Mesendoderm (in vitro differentiated cells): Measurements from ENCODE around the gene NFIA.

Experiments
- DNase-seq: peaks from one replicate; pipeline ENCODE4 v3.0.0; 2013
- H2AK5ac ChIP-seq: 2 replicates; pipeline ENCODE4 v1.6.1; 2013; ENCODE audit warnings: low read length, inconsistent platforms
- H2BK120ac ChIP-seq: 2 replicates; pipeline ENCODE4 v1.6.1; 2013; ENCODE audit warnings: low read depth, mild to moderate bottlenecking, low read length, moderate library complexity, mixed read lengths
- H2BK15ac ChIP-seq: replicated peaks from 2 replicates; pipeline ENCODE4 v1.6.1; 2013; ENCODE audit warnings: low read depth, mild to moderate bottlenecking, moderate library complexity
- H2BK5ac ChIP-seq: 2 replicates; pipeline ENCODE4 v1.6.1; 2013; ENCODE audit warnings: low read length, inconsistent platforms
- H3K18ac ChIP-seq: 2 replicates; pipeline ENCODE4 v1.6.1; 2013; ENCODE audit warnings: mild to moderate bottlenecking, low read length, mixed read lengths
- H3K23ac ChIP-seq: one replicate; pipeline ENCODE4 v1.6.1; 2013; ENCODE audit warnings: low read length
- H3K27ac ChIP-seq: 2 replicates; pipeline ENCODE4 v1.5.1; 2013; ENCODE audit warnings: low read depth, mild to moderate bottlenecking, inconsistent platforms, low read length, moderate library complexity
- H3K27me3 ChIP-seq: 2 replicates; pipeline ENCODE4 v1.6.1; 2013; ENCODE audit warnings: low read length, control low read depth, mild to moderate bottlenecking, inconsistent platforms; ENCODE audit not compliant: insufficient read depth, poor library complexity
- H3K36me3 ChIP-seq: 2 replicates; pipeline ENCODE4 v1.6.1; 2013; ENCODE audit warnings: low read length, inconsistent platforms; ENCODE audit not compliant: control insufficient read depth, insufficient read depth
- H3K4ac ChIP-seq: one replicate; pipeline ENCODE4 v1.6.1; 2013; ENCODE audit warnings: low read depth, mild to moderate bottlenecking, low read length, moderate library complexity
- H3K4me1 ChIP-seq: 2 replicates; pipeline ENCODE4 v1.6.1; 2013; ENCODE audit warnings: low read depth, low read length, inconsistent platforms; ENCODE audit not compliant: control insufficient read depth
- H3K4me2 ChIP-seq: 2 replicates; pipeline ENCODE4 v1.6.1; 2013; ENCODE audit warnings: low read length
- H3K4me3 ChIP-seq: 2 replicates; pipeline ENCODE4 v1.5.1; 2013; ENCODE audit warnings: mild to moderate bottlenecking, low read length
- H3K56ac ChIP-seq: one replicate; pipeline ENCODE4 v1.6.1; 2013; ENCODE audit warnings: low read length
- H3K79me1 ChIP-seq: 2 replicates; pipeline ENCODE4 v1.6.1; 2013; ENCODE audit warnings: low read length, inconsistent platforms
- H3K79me2 ChIP-seq: 2 replicates; pipeline ENCODE4 v1.6.1; 2013; ENCODE audit warnings: mild to moderate bottlenecking, low read length; ENCODE audit not compliant: control insufficient read depth, insufficient read depth
- H3K9ac ChIP-seq: 2 replicates; pipeline ENCODE4 v1.6.1; 2013; ENCODE audit warnings: low read length, inconsistent platforms
- H4K5ac ChIP-seq: one replicate; pipeline ENCODE4 v1.6.1; 2013; ENCODE audit warnings: low read length
- H4K8ac ChIP-seq: one replicate; pipeline ENCODE4 v1.6.1; 2013; ENCODE audit warnings: low read depth, mild to moderate bottlenecking, control low read depth, low read length, moderate library complexity
- WGBS: extraction: QIAGEN DNeasy Blood & Tissue Kit; methylation state at CpG from one replicate; pipeline ENCODE4 v1.1.7; 2013; ENCODE audit warnings: low lambda C conversion rate, missing lambda C conversion rate; ENCODE audit not compliant: insufficient coverage; ENCODE audit errors: extremely low coverage; 5-methylcytosine and 5-hydroxymethylcytosine counted together

Gene NFIA

GRCh38 chr1:61132645-61133334 is 50.4 kb downstream of the NFIA start:
- no peak overlapping the region for H4K5ac ChIP-seq
- no peak overlapping the region for H3K18ac ChIP-seq
- WGBS = no CpG with 5 or more reads among the region's 6 CpGs
- no peak overlapping the region for H4K8ac ChIP-seq
- H3K4me2 ChIP-seq = no peak overlapping the region
- H3K23ac ChIP-seq = no peak overlapping the region
- H2BK15ac ChIP-seq = no peak overlapping the region
- H3K27me3 ChIP-seq = peaks cover 2% of the 10 kb centered on the region
- DNase-seq = no peak
- no peak overlapping the region for H3K4me3 ChIP-seq
- no peak overlapping the region for H3K27ac ChIP-seq
- H2BK120ac ChIP-seq = no peak overlapping the region
- H2BK5ac ChIP-seq = no peak overlapping the region
- H3K36me3 ChIP-seq = no peaks in the 10 kb centered on the region
- H3K79me1 ChIP-seq = no peaks in the 10 kb centered on the region
- no peaks in the 10 kb centered on the region for H3K79me2 ChIP-seq
- H3K9ac ChIP-seq = no peak overlapping the region
- no peaks in the 10 kb centered on the region for H3K4me1 ChIP-seq
- H3K56ac ChIP-seq = no peak overlapping the region
- H2AK5ac ChIP-seq = no peak overlapping the region
- no peak overlapping the region for H3K4ac ChIP-seq

GRCh38 chr1:61133335-61134019 is 51.1 kb downstream of the NFIA start:
- peaks cover 2% of the 10 kb centered on the region for H3K27me3 ChIP-seq
- DNase-seq = no peak
- no peaks in the 10 kb centered on the region for H3K4me1 ChIP-seq
- WGBS = no CpG with 5 or more reads among the region's 4 CpGs
- no peak overlapping the region for H2BK5ac ChIP-seq
- H4K5ac ChIP-seq = no peak overlapping the region
- H3K79me2 ChIP-seq = no peaks in the 10 kb centered on the region
- H2AK5ac ChIP-seq = no peak overlapping the region
- no peak overlapping the region for H2BK15ac ChIP-seq
- H3K4me3 ChIP-seq = no peak overlapping the region
- no peak overlapping the region for H3K56ac ChIP-seq
- no peak overlapping the region for H3K27ac ChIP-seq
- no peak overlapping the region for H3K23ac ChIP-seq
- no peak overlapping the region for H3K18ac ChIP-seq
- H3K4me2 ChIP-seq = no peak overlapping the region
- H4K8ac ChIP-seq = no peak overlapping the region
- H3K79me1 ChIP-seq = no peaks in the 10 kb centered on the region
- H3K36me3 ChIP-seq = no peaks in the 10 kb centered on the region
- H2BK120ac ChIP-seq = no peak overlapping the region
- no peak overlapping the region for H3K9ac ChIP-seq
- no peak overlapping the region for H3K4ac ChIP-seq

- Histone ChIP-seq H3K4ac (peak overlapping the region; percentile 31), H2BK120ac (no peak overlapping the region), H3K79me2 (no peaks in the 10 kb centered on the region), H3K23ac (no peak overlapping the region), H2AK5ac (no peak overlapping the region), H2BK15ac (peak overlapping the region; percentile 19), H3K4me2 (no peak overlapping the region), H3K9ac (no peak overlapping the region), H4K5ac (no peak overlapping the region), H3K27me3 (peaks cover 2% of the 10 kb centered on the region), H3K4me3 (no peak overlapping the region), H2BK5ac (no peak overlapping the region), H3K18ac (no peak overlapping the region), H3K4me1 (peaks cover 2% of the 10 kb centered on the region), H4K8ac (no peak overlapping the region), H3K36me3 (no peaks in the 10 kb centered on the region), H3K27ac (no peak overlapping the region), H3K79me1 (no peaks in the 10 kb centered on the region), H3K56ac (no peak overlapping the region)
- no peak for DNase-seq
- WGBS = no CpG with 5 or more reads among the region's 3 CpGs
These were observed 52.9 kb downstream of the NFIA start for GRCh38 chr1:61135291-61135690.

- Histone ChIP-seq H3K4me3 (no peak overlapping the region), H2AK5ac (no peak overlapping the region), H3K27me3 (peaks cover 2% of the 10 kb centered on the region), H3K4me1 (peaks cover 9% of the 10 kb centered on the region), H2BK120ac (no peak overlapping the region), H3K56ac (no peak overlapping the region), H3K4ac (no peak overlapping the region), H4K5ac (no peak overlapping the region), H3K23ac (no peak overlapping the region), H4K8ac (no peak overlapping the region), H3K18ac (no peak overlapping the region), H3K79me1 (no peaks in the 10 kb centered on the region), H3K27ac (no peak overlapping the region), H3K9ac (no peak overlapping the region), H2BK15ac (no peak overlapping the region), H3K4me2 (no peak overlapping the region), H3K79me2 (no peaks in the 10 kb centered on the region), H3K36me3 (no peaks in the 10 kb centered on the region), H2BK5ac (no peak overlapping the region)
- WGBS = no CpG with 5 or more reads among the region's 3 CpGs
- no peak for DNase-seq
These were observed 55.9 kb downstream of the NFIA start for GRCh38 chr1:61138305-61138704.

GRCh38 chr1:61138921-61139774 is 56.8 kb downstream of the NFIA start:
- H2BK120ac ChIP-seq = no peak overlapping the region
- no peak overlapping the region for H3K4me2 ChIP-seq
- no peak overlapping the region for H4K5ac ChIP-seq
- no peak overlapping the region for H3K27ac ChIP-seq
- H3K36me3 ChIP-seq = no peaks in the 10 kb centered on the region
- no peak overlapping the region for H2BK15ac ChIP-seq
- H4K8ac ChIP-seq = no peak overlapping the region
- no CpG with 5 or more reads among the region's 15 CpGs for WGBS
- no peaks in the 10 kb centered on the region for H3K79me2 ChIP-seq
- peaks cover 2% of the 10 kb centered on the region for H3K27me3 ChIP-seq
- no peak overlapping the region for H3K4me3 ChIP-seq
- H3K9ac ChIP-seq = no peak overlapping the region
- H3K18ac ChIP-seq = peak overlapping the region; percentile 28
- no peak for DNase-seq
- no peak overlapping the region for H2AK5ac ChIP-seq
- no peak overlapping the region for H3K23ac ChIP-seq
- peaks cover 9% of the 10 kb centered on the region for H3K4me1 ChIP-seq
- no peak overlapping the region for H3K4ac ChIP-seq
- H2BK5ac ChIP-seq = no peak overlapping the region
- H3K56ac ChIP-seq = no peak overlapping the region
- no peaks in the 10 kb centered on the region for H3K79me1 ChIP-seq
